IMR-90 (cell line): ENCODE measurements around the gene CTAGE1. TPM values are rescaled to one million over a fixed set of nuclear protein-coding genes. Genes with fewer than 3 reads are reported as not detected.
A peak's percentile ranks its signal among the peaks of the same experiment; 100 is the strongest.

Experiments used
- ATAC-seq: fragments of 200-7000 bp; cut with Tn5 transposase; 2 replicates; pipeline ENCODE4 v1.9.1; 2020; ENCODE audit warnings: low read depth, mild to moderate bottlenecking, moderate library complexity
- BruUV-seq: library from RNA; stranded (reverse); fragments of 400-500 nt; replicated peaks from 2 replicates; lab custom pipeline; 2021; lab: Mats Ljungman, UMichigan
- CTCF ChIA-PET: fragments of 300-600 bp; formaldehyde crosslinking; extraction: SDS; loops from one replicate; lab custom pipeline; 2021; ENCODE audit warnings: antibody characterized with exemption; lab: Yijun Ruan, JAX
- POLR2A ChIA-PET: fragments of 300-600 bp; sonication (Branson Sonifier 250); formaldehyde crosslinking; loops from one replicate; lab custom pipeline; 2022; ENCODE audit warnings: antibody characterized with exemption; ENCODE audit not compliant: unreplicated experiment; lab: Charles Lee
- DNase-seq: peaks from one replicate; pipeline ENCODE4 v3.0.0; 2013
- H2AFZ ChIP-seq: replicated peaks from 2 replicates; pipeline ENCODE3; 2013; ENCODE audit warnings: low read length, mild to moderate bottlenecking; ENCODE audit not compliant: poor library complexity
- H2AK5ac ChIP-seq: 2 replicates; pipeline ENCODE4 v1.6.1; 2013; ENCODE audit warnings: low read depth, low read length, inconsistent platforms
- H2AK9ac ChIP-seq: replicated peaks from 2 replicates; pipeline ENCODE3; 2013; ENCODE audit warnings: mild to moderate bottlenecking, low read depth, low read length, moderate library complexity; ENCODE audit not compliant: poor library complexity
- H2BK120ac ChIP-seq: 2 replicates; pipeline ENCODE4 v1.6.1; 2013; ENCODE audit warnings: low read depth, low read length, inconsistent platforms
- H2BK15ac ChIP-seq: 3 replicates; pipeline ENCODE4 v1.6.1; 2013; ENCODE audit warnings: low read depth, low read length, inconsistent platforms
- H2BK20ac ChIP-seq: 2 replicates; pipeline ENCODE4 v1.6.1; 2013; ENCODE audit warnings: low read depth, mild to moderate bottlenecking, inconsistent platforms, low read length, moderate library complexity
- H2BK5ac ChIP-seq: 2 replicates; pipeline ENCODE4 v1.6.1; 2013; ENCODE audit warnings: mild to moderate bottlenecking, low read depth, low read length, inconsistent platforms; ENCODE audit not compliant: poor library complexity, severe bottlenecking
- H3K14ac ChIP-seq: replicated peaks from 2 replicates; pipeline ENCODE4 v1.6.1; 2013; ENCODE audit warnings: low read depth, low read length, inconsistent platforms
- H3K18ac ChIP-seq: 2 replicates; pipeline ENCODE4 v1.6.1; 2013; ENCODE audit warnings: low read depth, low read length, control low read depth
- H3K23ac ChIP-seq: 2 replicates; pipeline ENCODE4 v1.6.1; 2013; ENCODE audit warnings: low read depth, low read length, inconsistent platforms
- H3K27ac ChIP-seq: 2 replicates; pipeline ENCODE4 v1.5.1; 2013; ENCODE audit warnings: mild to moderate bottlenecking, control low read depth, low read length; ENCODE audit not compliant: insufficient read depth
- H3K27me3 ChIP-seq: 2 replicates; pipeline ENCODE4 v1.6.1; 2013; ENCODE audit warnings: low read length; ENCODE audit not compliant: control insufficient read depth, insufficient read depth
- H3K36me3 ChIP-seq: 2 replicates; pipeline ENCODE4 v1.6.1; 2013; ENCODE audit warnings: low read length, mixed read lengths; ENCODE audit not compliant: control insufficient read depth, insufficient read depth
- H3K4ac ChIP-seq: 2 replicates; pipeline ENCODE4 v1.6.1; 2013; ENCODE audit warnings: low read depth, low read length, inconsistent platforms
- H3K4me1 ChIP-seq: 2 replicates; pipeline ENCODE4 v1.6.1; 2013; ENCODE audit warnings: low read length, mixed read lengths; ENCODE audit not compliant: control insufficient read depth, insufficient read depth
- H3K4me2 ChIP-seq: 2 replicates; pipeline ENCODE4 v1.6.1; 2013; ENCODE audit warnings: low read depth, mild to moderate bottlenecking, control low read depth, low read length, moderate library complexity
- H3K4me3 ChIP-seq: 2 replicates; pipeline ENCODE4 v1.5.1; 2013; ENCODE audit warnings: low read depth, mild to moderate bottlenecking, control low read depth, low read length, moderate library complexity; ENCODE audit not compliant: insufficient read depth
- H3K56ac ChIP-seq: 2 replicates; pipeline ENCODE4 v1.6.1; 2013; ENCODE audit warnings: low read length, inconsistent platforms; ENCODE audit not compliant: insufficient read depth; ENCODE audit errors: extremely low read depth
- H3K79me1 ChIP-seq, 2 experiments: 2 replicates each; pipeline ENCODE4 v1.6.1; 2013; ENCODE audit warnings: low read length in 2 of 2, inconsistent platforms in 1 of 2, low read depth in 1 of 2
- H3K9ac ChIP-seq: 2 replicates; pipeline ENCODE4 v1.6.1; 2013; ENCODE audit warnings: low read depth, low read length, control low read depth
- H3K9me1 ChIP-seq: 2 replicates; pipeline ENCODE4 v1.6.1; 2013; ENCODE audit warnings: low read length, inconsistent platforms; ENCODE audit not compliant: insufficient read depth
- H3K9me3 ChIP-seq: 2 replicates; pipeline ENCODE4 v1.6.1; 2013; ENCODE audit warnings: low read length; ENCODE audit not compliant: control insufficient read depth, insufficient read depth
- H4K20me1 ChIP-seq: 2 replicates; pipeline ENCODE4 v1.6.1; 2013; ENCODE audit warnings: low read length, inconsistent platforms; ENCODE audit not compliant: insufficient read depth
- H4K5ac ChIP-seq: 2 replicates; pipeline ENCODE4 v1.6.1; 2013; ENCODE audit warnings: mild to moderate bottlenecking, low read depth, low read length, control low read depth
- H4K8ac ChIP-seq, 2 experiments: 2 replicates each; pipeline ENCODE4 v1.6.1; 2013; ENCODE audit warnings: low read depth in 2 of 2, low read length in 2 of 2, control low read depth in 1 of 2, inconsistent platforms in 1 of 2
- H4K91ac ChIP-seq: 2 replicates; pipeline ENCODE4 v1.6.1; 2013; ENCODE audit warnings: low read depth, low read length, inconsistent platforms; ENCODE audit not compliant: insufficient read depth
- RFX5 ChIP-seq: IDR thresholded peaks from 2 replicates; pipeline ENCODE4 v1.8.0; 2012; ENCODE audit warnings: low read depth, mild to moderate bottlenecking, low read length, moderate library complexity
- WGBS, 2 experiments: methylation state at CpG; one replicate each; pipeline versions ENCODE4 v1.1.5 to v1.1.7; 2013; ENCODE audit warnings: missing lambda C conversion rate in 2 of 2; ENCODE audit not compliant: insufficient read length in 1 of 2; ENCODE audit errors: extremely low coverage in 2 of 2; 5-methylcytosine and 5-hydroxymethylcytosine counted together
- dilution Hi-C: fragments of 300-500 bp; cut with HindIII; formaldehyde crosslinking; loops from one replicate; pipeline ENCODE4 v1.14.3; 2018; ENCODE audit warnings: low sequenced_read_pairs; ENCODE audit not compliant: unreplicated experiment
- in situ Hi-C: fragments of 300-500 bp; cut with MboI; formaldehyde crosslinking; loops from 3 replicates; pipeline ENCODE4 v1.14.3; 2019; ENCODE audit warnings: low sequenced_read_pairs, inconsistent platforms, mixed read lengths
- intact Hi-C: fragments of 100-400 bp; cut with micrococcal nuclease; formaldehyde crosslinking; loops from 2 replicates; pipeline ENCODE4 v1.10.0; 2022
- polyA plus RNA-seq, 3 experiments: library from polyadenylated mRNA; depleted of rRNA; stranded (reverse); fragments of >200 nt; gene quantifications; 2 replicates each; pipeline ENCODE4 v1.2.3, GENCODE V29; 2012; ENCODE audit warnings: low replicate concordance in 1 of 3
- total RNA-seq: library from RNA; depleted of rRNA; stranded (reverse); fragments of >200 nt; gene quantifications from 2 replicates; pipeline ENCODE4 v1.2.3, GENCODE V29; 2012
- TF ChIP-seq, protein P1 (sequence below): conservative IDR thresholded peaks from 2 replicates; pipeline ENCODE4 v1.5.1; 2012; ENCODE audit warnings: mild to moderate bottlenecking, low read depth, low read length, improper control_type of control experiment

The CTAGE1 gene
- total and polyA plus RNA-seq, 2 of the 4 experiments (the other 2 are of a cell fraction), result 0.09 TPM; not detected in 1

DNA sequence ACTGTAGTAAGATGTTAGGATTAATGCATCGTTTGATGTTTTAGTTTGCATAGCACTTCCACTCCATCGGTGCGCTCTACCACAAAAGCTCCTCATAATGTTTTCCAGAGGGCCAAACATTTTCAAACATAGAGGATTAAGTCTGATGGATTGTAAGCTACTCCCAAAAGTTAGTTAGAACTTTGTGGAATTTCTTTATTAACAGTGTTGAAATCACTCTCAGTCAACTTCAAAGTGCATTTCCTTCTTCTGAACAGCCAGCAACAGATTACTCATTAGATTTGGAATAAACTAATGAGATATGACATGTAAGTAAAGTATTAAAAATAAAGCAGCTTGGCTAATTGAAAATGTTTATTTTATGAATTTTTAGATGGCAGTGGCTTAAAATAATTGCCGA is 30.1 kb upstream of the CTAGE1 start:
- no TSS peak for BruUV-seq
- Histone ChIP-seq H4K91ac (no peak overlapping the region), H2AK5ac (no peak overlapping the region), H3K4me1 (peaks cover 5% of the 10 kb centered on the region), H4K5ac (no peak overlapping the region), H3K36me3 (no peaks in the 10 kb centered on the region), H3K56ac (no peak overlapping the region), H2BK15ac (no peak overlapping the region), H2AFZ (no peak overlapping the region), H3K23ac (no peak overlapping the region), H3K27me3 (no peaks in the 10 kb centered on the region; the same call in 1 of the 2 replicates), H2AK9ac (no peak overlapping the region), H3K79me1 (no peaks in the 10 kb centered on the region), H3K4ac (no peak overlapping the region), H2BK120ac (no peak overlapping the region), H3K9ac (no peak overlapping the region), H3K4me2 (peak overlapping the region; percentile 5; the same call in 1 of the 2 replicates), H2BK5ac (no peak overlapping the region), H3K14ac (no peak overlapping the region), H3K18ac (no peak overlapping the region), H3K9me1 (no peaks in the 10 kb centered on the region), H3K4me3 (no peak overlapping the region), H4K8ac (no peak overlapping the region), H4K20me1 (no peaks in the 10 kb centered on the region), H3K9me3 (no peaks in the 10 kb centered on the region; the same call in 1 of the 2 replicates), H3K27ac (no peak overlapping the region), H2BK20ac (no peak overlapping the region)
- WGBS, 2 experiments, result no CpG with 5 or more reads among the region's 4 CpGs
- intact Hi-C loops, result no loop called here
- ChIA-PET CTCF (interaction anchor here (0.6 kb wide), 1 partner anchor 400 kb away, joined by 3 read pairs; no protein-coding TSS in a partner anchor), POLR2A (no interaction called here)
- TF ChIP-seq, protein P1, sequence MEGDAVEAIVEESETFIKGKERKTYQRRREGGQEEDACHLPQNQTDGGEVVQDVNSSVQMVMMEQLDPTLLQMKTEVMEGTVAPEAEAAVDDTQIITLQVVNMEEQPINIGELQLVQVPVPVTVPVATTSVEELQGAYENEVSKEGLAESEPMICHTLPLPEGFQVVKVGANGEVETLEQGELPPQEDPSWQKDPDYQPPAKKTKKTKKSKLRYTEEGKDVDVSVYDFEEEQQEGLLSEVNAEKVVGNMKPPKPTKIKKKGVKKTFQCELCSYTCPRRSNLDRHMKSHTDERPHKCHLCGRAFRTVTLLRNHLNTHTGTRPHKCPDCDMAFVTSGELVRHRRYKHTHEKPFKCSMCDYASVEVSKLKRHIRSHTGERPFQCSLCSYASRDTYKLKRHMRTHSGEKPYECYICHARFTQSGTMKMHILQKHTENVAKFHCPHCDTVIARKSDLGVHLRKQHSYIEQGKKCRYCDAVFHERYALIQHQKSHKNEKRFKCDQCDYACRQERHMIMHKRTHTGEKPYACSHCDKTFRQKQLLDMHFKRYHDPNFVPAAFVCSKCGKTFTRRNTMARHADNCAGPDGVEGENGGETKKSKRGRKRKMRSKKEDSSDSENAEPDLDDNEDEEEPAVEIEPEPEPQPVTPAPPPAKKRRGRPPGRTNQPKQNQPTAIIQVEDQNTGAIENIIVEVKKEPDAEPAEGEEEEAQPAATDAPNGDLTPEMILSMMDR, result no peak
- TF ChIP-seq RFX5, result peak; percentile 79
- dilution Hi-C loops, result no loop called here
- ATAC-seq (peak; percentile 72), DNase-seq (no peak)
- in situ Hi-C loops, result no loop called here
